Transverse colon (tissue), 4 donors: ENCODE measurements around the gene C11orf52.

Experiments used
- POLR2A ChIP-seq: fragments of 450-650 bp; IDR thresholded peaks from one replicate; pipeline ENCODE4 v1.6.1; 2016; ENCODE audit warnings: antibody characterized with exemption, mild to moderate bottlenecking, moderate library complexity
- POLR2AphosphoS5 ChIP-seq, 3 donors: sonication (generic); formaldehyde crosslinking; IDR thresholded peaks; one replicate each; pipeline ENCODE4 v1.6.1; 2016; ENCODE audit warnings: antibody characterized with exemption in 3 of 3
- TF ChIP-seq, protein P1 (sequence below), 5 experiments: fragments of 200-600 bp in 3 of 5; fragments of 450-650 bp in 2 of 5; sonication (generic) in 3 of 5; IDR thresholded peaks; 1 replicate in 2 of 5; 2 replicates in 3 of 5; pipeline ENCODE4 v1.5.1; 2016 to 2017; ENCODE audit warnings: antibody characterized with exemption in 5 of 5, inconsistent platforms in 3 of 5, mild to moderate bottlenecking in 2 of 5, moderate library complexity in 1 of 5

DNA sequence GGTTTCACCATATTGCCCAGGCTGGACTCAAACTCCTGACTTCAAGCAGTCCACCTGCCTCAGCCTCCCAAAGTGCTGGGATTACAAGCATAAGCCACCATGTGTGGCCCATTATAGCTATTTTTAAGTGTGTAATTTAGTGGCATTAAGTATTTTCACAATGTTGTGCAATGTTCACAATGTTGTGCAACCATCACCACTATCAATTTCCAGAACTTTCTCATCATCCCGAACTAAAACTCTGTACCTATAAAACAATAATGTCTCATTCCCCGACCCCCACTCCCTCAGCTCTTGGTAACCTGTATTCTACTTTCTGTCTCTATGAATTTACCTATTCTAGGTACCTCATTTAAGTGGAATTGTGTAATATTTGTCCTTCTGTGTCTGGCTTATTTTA, 31.9 kb upstream of the C11orf52 start:
- TF ChIP-seq, protein P1, sequence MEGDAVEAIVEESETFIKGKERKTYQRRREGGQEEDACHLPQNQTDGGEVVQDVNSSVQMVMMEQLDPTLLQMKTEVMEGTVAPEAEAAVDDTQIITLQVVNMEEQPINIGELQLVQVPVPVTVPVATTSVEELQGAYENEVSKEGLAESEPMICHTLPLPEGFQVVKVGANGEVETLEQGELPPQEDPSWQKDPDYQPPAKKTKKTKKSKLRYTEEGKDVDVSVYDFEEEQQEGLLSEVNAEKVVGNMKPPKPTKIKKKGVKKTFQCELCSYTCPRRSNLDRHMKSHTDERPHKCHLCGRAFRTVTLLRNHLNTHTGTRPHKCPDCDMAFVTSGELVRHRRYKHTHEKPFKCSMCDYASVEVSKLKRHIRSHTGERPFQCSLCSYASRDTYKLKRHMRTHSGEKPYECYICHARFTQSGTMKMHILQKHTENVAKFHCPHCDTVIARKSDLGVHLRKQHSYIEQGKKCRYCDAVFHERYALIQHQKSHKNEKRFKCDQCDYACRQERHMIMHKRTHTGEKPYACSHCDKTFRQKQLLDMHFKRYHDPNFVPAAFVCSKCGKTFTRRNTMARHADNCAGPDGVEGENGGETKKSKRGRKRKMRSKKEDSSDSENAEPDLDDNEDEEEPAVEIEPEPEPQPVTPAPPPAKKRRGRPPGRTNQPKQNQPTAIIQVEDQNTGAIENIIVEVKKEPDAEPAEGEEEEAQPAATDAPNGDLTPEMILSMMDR (IDR thresholded peaks at IDR 0.05) = no peak
- TF ChIP-seq POLR2A (no peak), POLR2AphosphoS5 (IDR thresholded peaks at IDR 0.05) (no peak)
